Liver (tissue), 9 donors: Measurements from ENCODE around the gene HOXD11. TPM values are rescaled to one million over a fixed set of nuclear protein-coding genes. Genes with fewer than 3 reads are reported as not detected.

Source experiments
- DNase-seq: peaks from one replicate; pipeline ENCODE4 v3.0.0-alpha.2; 2017; ENCODE audit warnings: low spot score
- H3K27ac ChIP-seq, 2 donors: one replicate each; pipeline ENCODE4 v1.7.0; 2013; ENCODE audit warnings: inconsistent platforms in 2 of 2, low read length in 2 of 2, control low read depth in 1 of 2, low read depth in 1 of 2, mild to moderate bottlenecking in 1 of 2
- H3K27me3 ChIP-seq, 4 donors: one replicate each; pipeline versions ENCODE4 v1.6.1 to v1.7.0; 2013; ENCODE audit warnings: low read length in 3 of 4, inconsistent platforms in 1 of 4, mild to moderate bottlenecking in 1 of 4, moderate library complexity in 1 of 4; ENCODE audit not compliant: control insufficient read depth in 4 of 4, insufficient read depth in 4 of 4
- H3K36me3 ChIP-seq, 4 donors: one replicate each; pipeline versions ENCODE4 v1.6.1 to v1.7.0; 2013; ENCODE audit warnings: low read length in 3 of 4, mild to moderate bottlenecking in 3 of 4, low read depth in 1 of 4, moderate library complexity in 1 of 4; ENCODE audit not compliant: control insufficient read depth in 4 of 4, insufficient read depth in 3 of 4
- H3K4me1 ChIP-seq, 4 donors: one replicate each; pipeline versions ENCODE4 v1.6.1 to v1.7.0; 2013; ENCODE audit warnings: low read length in 3 of 4, mild to moderate bottlenecking in 3 of 4, moderate library complexity in 1 of 4; ENCODE audit not compliant: control insufficient read depth in 4 of 4, insufficient read depth in 4 of 4
- H3K4me3 ChIP-seq, 3 donors: one replicate each; pipeline versions ENCODE4 v1.6.1 to v1.7.0; 2013; ENCODE audit warnings: low read length in 3 of 3, control low read depth in 1 of 3, low read depth in 1 of 3, mild to moderate bottlenecking in 1 of 3
- H3K9ac ChIP-seq, 2 donors: one replicate each; pipeline ENCODE4 v1.7.0; 2013; ENCODE audit warnings: low read length in 2 of 2, mild to moderate bottlenecking in 2 of 2, moderate library complexity in 2 of 2, control low read depth in 1 of 2, low read depth in 1 of 2
- H3K9me3 ChIP-seq, 4 donors: one replicate each; pipeline versions ENCODE4 v1.6.1 to v1.7.0; 2013; ENCODE audit warnings: low read length in 3 of 4; ENCODE audit not compliant: control insufficient read depth in 4 of 4
- EGR1 ChIP-seq, 2 donors: IDR thresholded peaks; 2 replicates each; pipeline ENCODE4 v1.6.1; 2016 to 2018; ENCODE audit warnings: antibody characterized with exemption in 2 of 2, low read depth in 2 of 2
- FOXA1 ChIP-seq: IDR thresholded peaks from 2 replicates; pipeline ENCODE4 v1.6.1; 2016; ENCODE audit warnings: antibody characterized with exemption
- FOXA2 ChIP-seq: IDR thresholded peaks from 2 replicates; pipeline ENCODE4 v1.6.1; 2016; ENCODE audit warnings: antibody characterized with exemption
- GABPA ChIP-seq, 2 donors: IDR thresholded peaks in 1 of 2; conservative IDR thresholded peaks in 1 of 2; 2 replicates each; pipeline ENCODE4 v1.6.1; 2016; ENCODE audit warnings: antibody characterized with exemption in 2 of 2, mild to moderate bottlenecking in 1 of 2, moderate library complexity in 1 of 2
- HNF4A ChIP-seq, 2 donors: conservative IDR thresholded peaks; 2 replicates each; pipeline ENCODE4 v1.6.1; 2016; ENCODE audit warnings: antibody characterized with exemption in 2 of 2, mild to moderate bottlenecking in 2 of 2
- HNF4G ChIP-seq: IDR thresholded peaks from 2 replicates; pipeline ENCODE4 v1.6.1; 2016; ENCODE audit warnings: antibody characterized with exemption
- JUND ChIP-seq, 2 donors: IDR thresholded peaks; 2 replicates each; pipeline ENCODE4 v1.6.1; 2016; ENCODE audit warnings: antibody characterized with exemption in 2 of 2
- NR2F2 ChIP-seq: IDR thresholded peaks from 2 replicates; pipeline ENCODE4 v1.6.1; 2016; ENCODE audit warnings: antibody characterized with exemption
- RAD21 ChIP-seq, 2 donors: IDR thresholded peaks; 2 replicates each; pipeline ENCODE4 v1.6.1; 2016; ENCODE audit warnings: antibody characterized with exemption in 2 of 2, mild to moderate bottlenecking in 2 of 2
- RXRA ChIP-seq, 2 donors: IDR thresholded peaks; 2 replicates each; pipeline ENCODE4 v1.6.1; 2017 to 2018; ENCODE audit warnings: antibody characterized with exemption in 2 of 2, mild to moderate bottlenecking in 1 of 2
- SP1 ChIP-seq: IDR thresholded peaks from 2 replicates; pipeline ENCODE4 v1.6.1; 2018; ENCODE audit warnings: antibody characterized with exemption, mild to moderate bottlenecking
- TAF1 ChIP-seq: conservative IDR thresholded peaks from 2 replicates; pipeline ENCODE4 v1.6.1; 2016; ENCODE audit warnings: antibody characterized with exemption, mild to moderate bottlenecking
- YY1 ChIP-seq: IDR thresholded peaks from 2 replicates; pipeline ENCODE4 v1.6.1; 2016; ENCODE audit warnings: antibody characterized with exemption, mild to moderate bottlenecking
- WGBS: extraction: QIAGEN DNeasy Blood & Tissue Kit; methylation state at CpG from one replicate; pipeline ENCODE4 v1.1.7; 2013; 5-methylcytosine and 5-hydroxymethylcytosine counted together
- polyA plus RNA-seq, 2 donors: library from polyadenylated mRNA; stranded (reverse) in 1 of 2; unstranded in 1 of 2; fragments of 200-250 nt in 1 of 2; fragments of >200 nt in 1 of 2; fragmentation: Nextera tagmentation in 1 of 2; extraction: Ambion mirVana in 1 of 2; gene quantifications; one replicate each; pipeline versions ENCODE4 v1.2.1 to v1.2.3, GENCODE V29; 2013 to 2015
- total RNA-seq, 2 donors: library from RNA; depleted of rRNA; stranded (reverse); fragments of >200 nt; gene quantifications; one replicate each; pipeline ENCODE4 v1.2.3, GENCODE V29; 2014
- TF ChIP-seq, protein P1 (sequence below): fragments of 150-350 bp; IDR thresholded peaks from 2 replicates; pipeline ENCODE4 v1.5.1; 2017; ENCODE audit warnings: improper control_type of control experiment, low read depth, low read length; ENCODE audit not compliant: missing input control
- TF ChIP-seq, protein P2 (sequence below): IDR thresholded peaks from 2 replicates; pipeline ENCODE4 v1.6.1; 2016; ENCODE audit warnings: antibody characterized with exemption, mild to moderate bottlenecking
- TF ChIP-seq, protein P3 (sequence below): IDR thresholded peaks from 2 replicates; pipeline ENCODE4 v1.6.1; 2016; ENCODE audit warnings: antibody characterized with exemption
- TF ChIP-seq, protein P4 (sequence below): IDR thresholded peaks from 2 replicates; pipeline ENCODE4 v1.6.1; 2016; ENCODE audit warnings: antibody characterized with exemption
- TF ChIP-seq, protein P5 (sequence below): IDR thresholded peaks from 2 replicates; pipeline ENCODE4 v1.6.1; 2016; ENCODE audit warnings: antibody characterized with exemption
- donor health status: healthy.
- donor health status: healthy.
- donor health status: healthy.
- donor health status: healthy.
- donor health status: healthy.

The HOXD11 gene
- total and polyA plus RNA-seq, 4 donors = not detected

DNA sequence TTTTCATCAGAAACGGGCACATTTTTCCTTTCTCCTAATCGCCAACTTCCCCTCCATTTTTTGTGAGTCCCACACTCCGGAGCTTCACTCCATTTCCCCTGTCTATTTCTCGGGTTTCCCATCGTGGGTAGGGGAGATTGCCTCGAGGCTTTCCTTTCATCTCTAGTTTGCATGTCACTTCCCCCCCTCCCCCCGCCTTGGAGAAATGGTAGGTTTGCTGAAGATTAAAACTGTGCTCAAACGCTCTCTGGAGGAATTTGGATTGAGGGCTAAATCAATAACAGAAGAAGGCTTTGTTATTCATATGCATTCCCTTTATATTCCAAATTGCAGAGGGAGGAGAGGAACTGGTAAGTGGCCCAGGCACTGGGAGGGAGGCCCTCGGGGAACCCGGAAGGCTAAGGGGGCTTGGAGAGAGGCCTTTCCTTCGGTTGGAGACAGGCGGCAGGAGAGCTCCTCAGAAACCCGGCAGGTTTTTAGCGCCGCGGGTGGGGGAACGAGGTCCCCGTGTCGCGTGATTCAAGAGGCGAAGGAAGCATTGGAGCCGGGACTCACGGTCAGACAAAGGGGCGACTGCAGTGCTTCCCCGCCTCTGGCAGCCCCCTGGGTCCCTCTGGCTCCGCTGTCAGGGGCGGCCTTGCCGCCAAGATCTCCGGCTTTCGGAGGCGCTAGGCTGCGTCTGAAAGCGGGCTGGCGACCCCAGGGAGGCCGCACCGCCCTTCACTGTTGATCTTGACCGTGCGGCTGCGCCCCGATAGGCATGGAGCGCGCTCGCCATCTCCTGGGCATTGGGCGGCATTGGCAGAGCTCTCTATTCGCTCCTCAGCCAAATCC lies 9.9 kb upstream of the HOXD11 start:
- Histone ChIP-seq H3K4me1 (peaks cover 9 to 24% (median 18%) of the 10 kb centered on the region in 4 donors), H3K27ac (no peak overlapping the region), H3K9ac (no peak overlapping the region), H3K9me3 (peaks cover 0 to 4% (median 2%) of the 10 kb centered on the region in 4 donors), H3K4me3 (peak overlapping the region; percentile 12 to 50 (median 38)), H3K36me3 (no peaks in the 10 kb centered on the region), H3K27me3 (peaks cover 16 to 65% (median 33%) of the 10 kb centered on the region in 4 donors)
- 2% methylated on average over 45 of the region's 45 CpGs for WGBS
- DNase-seq = peak; percentile 56
- TF ChIP-seq HNF4G (no peak), RAD21 (IDR thresholded peaks at IDR 0.05) (peak; percentile 86 to 90)
- TF ChIP-seq, protein P1, sequence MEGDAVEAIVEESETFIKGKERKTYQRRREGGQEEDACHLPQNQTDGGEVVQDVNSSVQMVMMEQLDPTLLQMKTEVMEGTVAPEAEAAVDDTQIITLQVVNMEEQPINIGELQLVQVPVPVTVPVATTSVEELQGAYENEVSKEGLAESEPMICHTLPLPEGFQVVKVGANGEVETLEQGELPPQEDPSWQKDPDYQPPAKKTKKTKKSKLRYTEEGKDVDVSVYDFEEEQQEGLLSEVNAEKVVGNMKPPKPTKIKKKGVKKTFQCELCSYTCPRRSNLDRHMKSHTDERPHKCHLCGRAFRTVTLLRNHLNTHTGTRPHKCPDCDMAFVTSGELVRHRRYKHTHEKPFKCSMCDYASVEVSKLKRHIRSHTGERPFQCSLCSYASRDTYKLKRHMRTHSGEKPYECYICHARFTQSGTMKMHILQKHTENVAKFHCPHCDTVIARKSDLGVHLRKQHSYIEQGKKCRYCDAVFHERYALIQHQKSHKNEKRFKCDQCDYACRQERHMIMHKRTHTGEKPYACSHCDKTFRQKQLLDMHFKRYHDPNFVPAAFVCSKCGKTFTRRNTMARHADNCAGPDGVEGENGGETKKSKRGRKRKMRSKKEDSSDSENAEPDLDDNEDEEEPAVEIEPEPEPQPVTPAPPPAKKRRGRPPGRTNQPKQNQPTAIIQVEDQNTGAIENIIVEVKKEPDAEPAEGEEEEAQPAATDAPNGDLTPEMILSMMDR = peak; percentile 77

DNA sequence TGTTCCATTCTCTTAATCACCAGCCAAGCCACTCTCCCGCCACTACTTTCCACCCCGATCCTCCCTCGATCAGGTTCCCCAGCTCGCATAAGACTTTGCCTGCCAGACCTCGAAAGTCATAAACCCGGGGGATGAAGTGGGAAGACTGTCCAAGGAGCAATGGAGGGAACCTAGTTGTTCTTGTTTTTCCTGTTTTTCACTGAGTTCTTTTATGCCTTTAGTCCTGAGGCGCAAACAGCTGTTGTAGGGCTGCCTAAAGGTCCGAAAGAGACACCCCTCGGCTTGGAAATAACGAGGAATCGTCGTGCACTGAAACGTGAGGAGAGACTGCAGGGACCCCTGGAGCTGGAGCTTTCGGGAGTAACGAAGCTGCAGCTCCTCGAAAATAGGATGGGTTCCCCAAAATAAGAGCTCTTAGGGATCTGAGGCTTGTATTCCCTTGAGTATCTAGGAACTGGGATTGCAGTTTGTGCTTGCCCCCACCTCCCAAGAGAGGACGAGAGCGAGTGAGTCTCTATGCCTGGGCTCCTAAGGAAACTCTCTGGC lies 9.2 kb upstream of the HOXD11 start:
- Histone ChIP-seq H3K27me3 (peaks cover 11 to 72% (median 37%) of the 10 kb centered on the region in 4 donors), H3K9ac (no peak overlapping the region), H3K9me3 (peaks cover 0 to 4% (median 2%) of the 10 kb centered on the region in 4 donors), H3K27ac (no peak overlapping the region), H3K36me3 (no peaks in the 10 kb centered on the region), H3K4me1 (peaks cover 5 to 22% (median 17%) of the 10 kb centered on the region in 4 donors), H3K4me3 (no peak overlapping the region)
- TF ChIP-seq, protein P2, sequence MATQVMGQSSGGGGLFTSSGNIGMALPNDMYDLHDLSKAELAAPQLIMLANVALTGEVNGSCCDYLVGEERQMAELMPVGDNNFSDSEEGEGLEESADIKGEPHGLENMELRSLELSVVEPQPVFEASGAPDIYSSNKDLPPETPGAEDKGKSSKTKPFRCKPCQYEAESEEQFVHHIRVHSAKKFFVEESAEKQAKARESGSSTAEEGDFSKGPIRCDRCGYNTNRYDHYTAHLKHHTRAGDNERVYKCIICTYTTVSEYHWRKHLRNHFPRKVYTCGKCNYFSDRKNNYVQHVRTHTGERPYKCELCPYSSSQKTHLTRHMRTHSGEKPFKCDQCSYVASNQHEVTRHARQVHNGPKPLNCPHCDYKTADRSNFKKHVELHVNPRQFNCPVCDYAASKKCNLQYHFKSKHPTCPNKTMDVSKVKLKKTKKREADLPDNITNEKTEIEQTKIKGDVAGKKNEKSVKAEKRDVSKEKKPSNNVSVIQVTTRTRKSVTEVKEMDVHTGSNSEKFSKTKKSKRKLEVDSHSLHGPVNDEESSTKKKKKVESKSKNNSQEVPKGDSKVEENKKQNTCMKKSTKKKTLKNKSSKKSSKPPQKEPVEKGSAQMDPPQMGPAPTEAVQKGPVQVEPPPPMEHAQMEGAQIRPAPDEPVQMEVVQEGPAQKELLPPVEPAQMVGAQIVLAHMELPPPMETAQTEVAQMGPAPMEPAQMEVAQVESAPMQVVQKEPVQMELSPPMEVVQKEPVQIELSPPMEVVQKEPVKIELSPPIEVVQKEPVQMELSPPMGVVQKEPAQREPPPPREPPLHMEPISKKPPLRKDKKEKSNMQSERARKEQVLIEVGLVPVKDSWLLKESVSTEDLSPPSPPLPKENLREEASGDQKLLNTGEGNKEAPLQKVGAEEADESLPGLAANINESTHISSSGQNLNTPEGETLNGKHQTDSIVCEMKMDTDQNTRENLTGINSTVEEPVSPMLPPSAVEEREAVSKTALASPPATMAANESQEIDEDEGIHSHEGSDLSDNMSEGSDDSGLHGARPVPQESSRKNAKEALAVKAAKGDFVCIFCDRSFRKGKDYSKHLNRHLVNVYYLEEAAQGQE = no peak
- TF ChIP-seq RAD21 (IDR thresholded peaks at IDR 0.05) (no peak), NR2F2 (no peak), FOXA2 (no peak), GABPA (IDR thresholded peaks at IDR 0.05 in 1 of 2, conservative IDR thresholded peaks at IDR 0.05 in 1 of 2) (no peak), TAF1 (no peak), YY1 (no peak), SP1 (no peak), HNF4G (no peak), EGR1 (IDR thresholded peaks at IDR 0.05; ENCODE audit: low read depth in 2 of 2) (no peak), HNF4A (conservative IDR thresholded peaks at IDR 0.05) (no peak), FOXA1 (no peak), JUND (IDR thresholded peaks at IDR 0.05) (no peak), RXRA (IDR thresholded peaks at IDR 0.05) (no peak)
- TF ChIP-seq, protein P3, sequence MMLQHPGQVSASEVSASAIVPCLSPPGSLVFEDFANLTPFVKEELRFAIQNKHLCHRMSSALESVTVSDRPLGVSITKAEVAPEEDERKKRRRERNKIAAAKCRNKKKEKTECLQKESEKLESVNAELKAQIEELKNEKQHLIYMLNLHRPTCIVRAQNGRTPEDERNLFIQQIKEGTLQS = no peak
- TF ChIP-seq, protein P1 = no peak
- TF ChIP-seq, protein P4, sequence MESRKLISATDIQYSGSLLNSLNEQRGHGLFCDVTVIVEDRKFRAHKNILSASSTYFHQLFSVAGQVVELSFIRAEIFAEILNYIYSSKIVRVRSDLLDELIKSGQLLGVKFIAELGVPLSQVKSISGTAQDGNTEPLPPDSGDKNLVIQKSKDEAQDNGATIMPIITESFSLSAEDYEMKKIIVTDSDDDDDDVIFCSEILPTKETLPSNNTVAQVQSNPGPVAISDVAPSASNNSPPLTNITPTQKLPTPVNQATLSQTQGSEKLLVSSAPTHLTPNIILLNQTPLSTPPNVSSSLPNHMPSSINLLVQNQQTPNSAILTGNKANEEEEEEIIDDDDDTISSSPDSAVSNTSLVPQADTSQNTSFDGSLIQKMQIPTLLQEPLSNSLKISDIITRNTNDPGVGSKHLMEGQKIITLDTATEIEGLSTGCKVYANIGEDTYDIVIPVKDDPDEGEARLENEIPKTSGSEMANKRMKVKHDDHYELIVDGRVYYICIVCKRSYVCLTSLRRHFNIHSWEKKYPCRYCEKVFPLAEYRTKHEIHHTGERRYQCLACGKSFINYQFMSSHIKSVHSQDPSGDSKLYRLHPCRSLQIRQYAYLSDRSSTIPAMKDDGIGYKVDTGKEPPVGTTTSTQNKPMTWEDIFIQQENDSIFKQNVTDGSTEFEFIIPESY = no peak
- TF ChIP-seq, protein P5, sequence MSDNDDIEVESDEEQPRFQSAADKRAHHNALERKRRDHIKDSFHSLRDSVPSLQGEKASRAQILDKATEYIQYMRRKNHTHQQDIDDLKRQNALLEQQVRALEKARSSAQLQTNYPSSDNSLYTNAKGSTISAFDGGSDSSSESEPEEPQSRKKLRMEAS = no peak
- DNase-seq = no peak
- 5% methylated on average over 18 of the region's 18 CpGs for WGBS
